NOMO-1 (cell line): ENCODE data around the gene LMOD2.

Experiments used
- DNase-seq, 2 experiments: peaks; one replicate each; lab custom pipeline; 2025; ENCODE audit not compliant: unreplicated experiment in 2 of 2; lab: John Stamatoyannopoulos, UW

The LMOD2 gene

DNA sequence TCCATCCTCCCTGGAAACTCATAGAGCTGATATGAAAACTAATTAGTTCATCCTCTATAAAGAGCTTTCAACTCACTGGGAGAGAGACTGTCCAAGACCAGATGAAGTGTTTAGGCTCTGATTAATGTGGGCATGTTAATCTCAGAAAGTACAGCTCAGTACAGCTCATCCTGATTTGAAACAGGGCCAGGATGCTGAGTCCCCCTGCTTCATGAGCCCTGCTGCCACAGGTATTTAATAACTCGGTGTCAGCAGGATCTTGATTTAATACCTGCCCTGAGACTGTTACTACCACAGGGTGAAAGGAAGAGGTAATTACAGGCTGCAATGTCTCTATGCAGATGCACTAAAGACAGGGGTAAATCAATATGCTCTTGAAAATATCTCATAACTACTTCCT lies 10.8 kb downstream of the LMOD2 start:
- no peak for DNase-seq

DNA sequence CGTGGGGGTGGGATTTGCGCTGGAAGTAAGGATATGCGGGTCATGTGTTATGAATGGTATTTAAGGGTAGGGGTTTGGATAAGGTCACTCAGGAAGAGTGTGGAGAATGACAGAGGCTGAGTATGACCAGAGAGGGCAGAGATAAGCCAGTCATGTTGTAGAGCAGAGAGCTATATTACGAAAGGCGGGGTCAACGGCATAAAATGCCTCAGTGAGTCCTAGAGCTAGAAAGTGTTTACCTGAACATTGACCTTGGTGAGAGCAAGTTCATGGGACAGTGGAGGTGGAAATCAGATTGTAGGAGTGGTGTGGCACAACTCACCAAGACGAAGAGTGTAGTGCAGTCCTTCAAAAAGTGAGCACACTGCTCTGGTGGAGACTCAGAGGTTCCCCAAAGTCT lies 13.8 kb downstream of the LMOD2 start:
- DNase-seq = no peak

DNA sequence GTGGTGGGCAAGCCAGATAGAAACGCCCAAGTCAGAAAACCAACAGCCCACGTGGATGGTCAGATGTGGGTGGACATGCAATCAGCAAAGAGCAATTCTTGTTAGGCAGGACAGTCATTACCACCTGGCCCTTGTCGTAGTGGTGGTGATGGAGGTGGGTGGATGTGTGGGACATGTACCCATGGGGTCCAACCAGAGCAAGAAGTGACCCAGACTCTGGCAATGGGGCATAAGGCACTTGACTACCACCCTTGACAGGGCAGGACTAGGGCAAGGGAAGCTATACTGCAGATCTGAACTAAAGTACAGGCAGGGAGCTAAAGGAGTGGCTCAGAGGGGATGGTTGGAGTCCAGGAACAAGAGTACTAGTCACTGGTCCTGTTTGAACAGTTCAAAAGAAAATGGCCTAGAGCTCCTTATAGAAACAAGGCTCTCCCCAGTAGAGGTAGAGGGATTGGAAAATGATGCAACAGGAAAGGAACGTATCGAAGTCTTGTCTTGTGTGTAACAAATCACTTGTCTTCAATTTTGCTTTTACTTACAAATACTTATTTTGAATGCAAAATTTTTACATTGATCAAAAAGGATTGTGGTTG lies 17.6 kb downstream of the LMOD2 start:
- DNase-seq = no peak

GRCh38 chr7:123673752-123674398 lies 18.2 kb downstream of the LMOD2 start:
- DNase-seq = no peak

DNA sequence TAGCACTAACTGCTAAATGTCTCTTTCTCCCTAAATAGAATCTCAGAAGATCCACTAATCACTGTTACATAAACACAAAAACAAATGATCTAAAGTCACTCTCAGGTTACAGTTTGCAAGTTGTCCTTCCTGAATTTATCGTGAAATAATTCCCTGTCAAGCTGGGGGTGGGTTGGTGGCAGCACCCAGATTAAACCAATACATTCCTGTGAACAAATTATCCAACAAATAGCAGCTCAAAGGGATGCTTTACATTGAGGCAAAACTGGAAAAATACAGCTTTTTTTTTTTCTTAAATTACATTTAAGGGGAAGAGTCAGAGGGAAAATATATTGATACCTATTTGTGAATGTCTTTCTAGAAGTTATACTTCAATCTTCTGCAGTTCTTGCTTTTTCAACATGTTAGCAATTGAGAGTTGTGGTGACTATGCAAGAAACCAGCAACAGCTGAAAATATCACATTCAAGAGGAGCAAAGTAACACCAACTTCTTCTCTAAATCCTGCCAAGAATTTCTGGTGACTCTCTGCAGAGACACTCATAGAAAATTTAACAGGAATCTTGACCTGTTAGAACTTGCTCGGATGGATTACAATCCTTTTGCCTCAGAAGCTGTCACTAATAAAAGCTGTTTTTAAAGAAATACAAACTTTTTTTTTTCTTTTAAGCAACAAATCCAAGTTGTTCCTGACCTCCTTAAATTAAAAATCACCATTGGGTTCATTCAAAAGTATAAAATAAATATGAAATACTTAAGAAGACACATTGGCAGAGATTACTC lies 18.9 kb downstream of the LMOD2 start:
- DNase-seq = no peak

GRCh38 chr7:123675181-123675473 lies 19.5 kb downstream of the LMOD2 start:
- DNase-seq = no peak

- no peak for DNase-seq
Measured at GRCh38 chr7:123677061-123677715, 21.5 kb downstream of the LMOD2 start.

GRCh38 chr7:123679614-123680013 lies 23.9 kb downstream of the LMOD2 start:
- no peak for DNase-seq

DNA sequence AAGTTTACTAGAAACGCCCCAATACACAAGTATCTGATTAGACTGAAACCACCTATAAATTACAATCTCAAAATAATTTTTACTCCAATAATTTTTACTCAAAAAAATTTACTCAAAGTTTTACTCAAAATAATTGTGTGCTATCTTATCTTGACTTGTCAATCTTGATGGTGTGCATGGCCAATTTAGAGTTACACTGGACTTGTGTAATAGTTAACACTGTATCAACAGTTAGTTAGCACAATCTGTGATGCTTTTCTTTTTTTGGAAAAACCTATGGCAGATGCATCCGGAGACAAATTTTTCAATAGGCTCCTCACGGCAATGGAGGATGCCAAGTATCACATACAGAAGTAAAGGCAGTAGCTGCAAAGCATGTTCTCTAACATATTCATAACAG lies 24.9 kb downstream of the LMOD2 start:
- no peak for DNase-seq

GRCh38 chr7:123681561-123681960 lies 25.9 kb downstream of the LMOD2 start:
- DNase-seq = no peak

DNA sequence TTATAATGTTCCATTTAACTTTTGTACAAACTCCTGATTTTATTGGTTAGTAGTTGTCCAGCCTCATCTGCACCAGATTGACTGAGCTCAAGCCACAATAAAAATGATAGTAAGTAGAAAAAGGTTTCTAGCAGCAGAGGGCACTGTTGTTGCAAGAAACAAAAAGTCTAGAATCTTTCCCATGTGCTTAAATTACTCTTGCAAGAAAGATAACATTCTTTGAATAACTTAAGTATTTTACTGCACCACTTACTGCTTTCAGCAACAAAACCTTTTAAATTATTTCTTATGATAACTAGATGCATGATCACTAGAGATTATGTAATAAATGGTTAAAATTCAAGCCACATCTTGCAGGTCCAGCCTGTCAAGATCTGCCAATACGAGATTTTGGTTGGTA lies 27.0 kb downstream of the LMOD2 start:
- DNase-seq = no peak

- no peak for DNase-seq
Measured at GRCh38 chr7:123687161-123687560, 31.5 kb downstream of the LMOD2 start.

- no peak for DNase-seq
Measured at GRCh38 chr7:123687727-123688126, 32.1 kb downstream of the LMOD2 start.

- DNase-seq = no peak
Measured at GRCh38 chr7:123689250-123689649, 33.6 kb downstream of the LMOD2 start.

DNA sequence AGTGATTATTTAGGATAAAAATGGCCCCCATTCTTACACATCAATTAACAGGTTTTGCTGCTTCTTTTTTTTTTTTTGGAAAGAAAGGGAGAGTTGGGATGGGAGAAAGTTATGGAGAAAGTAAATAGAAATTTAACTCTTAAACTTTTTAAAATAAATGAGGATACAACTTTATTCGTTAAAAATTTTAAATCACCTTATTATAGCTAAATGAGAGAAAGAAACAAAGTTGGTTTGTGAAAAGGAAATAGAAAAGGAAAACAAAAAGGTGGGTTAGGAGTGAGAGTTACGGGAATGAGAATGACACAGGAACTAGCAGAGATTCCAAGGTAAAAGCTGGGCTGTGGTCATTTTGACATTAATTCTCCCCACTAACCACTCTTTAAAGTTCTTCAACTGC lies 34.9 kb downstream of the LMOD2 start:
- no peak for DNase-seq

DNA sequence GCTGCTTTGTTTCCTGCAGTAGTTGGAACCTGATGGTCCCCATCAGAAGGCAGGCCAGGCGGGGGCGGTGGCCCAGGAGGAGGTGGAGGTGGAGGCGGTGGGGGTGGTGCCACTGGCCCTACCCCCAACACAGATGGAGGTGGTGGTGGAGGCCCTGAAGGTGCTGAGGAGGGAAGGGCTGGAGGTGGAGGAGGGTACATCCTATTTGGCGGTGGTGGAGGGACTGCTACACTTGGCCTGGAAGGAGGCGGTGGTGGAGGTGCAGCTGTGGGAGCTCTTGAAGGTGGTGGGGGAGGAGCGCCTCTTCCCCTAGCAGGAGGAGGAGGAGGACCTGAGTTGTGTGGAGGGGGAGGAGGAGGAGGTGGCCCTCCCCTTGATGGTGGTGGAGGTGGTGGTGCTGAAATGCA lies 36.8 kb downstream of the LMOD2 start:
- no peak for DNase-seq

DNA sequence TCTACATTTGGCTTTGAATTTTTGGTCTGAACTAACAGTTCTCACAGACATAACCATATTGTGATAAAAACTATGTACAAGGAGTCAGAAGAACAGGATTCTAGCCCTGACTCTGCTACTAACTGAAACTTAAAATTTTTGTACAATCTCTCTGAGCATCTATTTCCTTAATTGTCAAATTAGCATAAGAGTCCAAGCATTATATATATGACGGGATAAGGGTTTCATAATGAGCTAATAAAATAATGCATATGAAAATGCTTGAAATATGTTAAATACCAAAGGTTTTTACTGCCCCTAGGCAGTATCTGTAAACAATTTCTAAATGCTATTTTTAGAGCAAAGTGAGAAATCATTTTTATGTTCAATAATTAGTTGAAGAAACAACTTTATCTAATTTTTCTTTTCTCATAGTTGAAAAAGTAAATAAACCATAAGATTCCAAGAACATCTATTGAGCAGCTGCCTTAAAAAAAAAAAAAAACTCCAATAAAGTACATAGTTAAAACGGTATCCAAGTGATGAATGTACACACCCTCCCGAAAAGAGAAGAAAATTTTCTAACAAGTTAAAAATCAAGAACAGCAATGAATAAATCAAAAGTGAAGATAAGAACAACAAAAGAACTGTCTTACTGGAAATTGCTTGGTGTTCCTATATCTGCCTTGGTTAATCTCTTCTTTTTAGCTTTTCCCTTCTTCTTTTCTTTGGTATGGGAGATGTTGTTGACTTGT lies 40.4 kb downstream of the LMOD2 start:
- no peak for DNase-seq

- no peak for DNase-seq
Measured at GRCh38 chr7:123705211-123705901, 49.7 kb downstream of the LMOD2 start.

GRCh38 chr7:123709525-123709924 lies 53.9 kb downstream of the LMOD2 start:
- no peak for DNase-seq

DNA sequence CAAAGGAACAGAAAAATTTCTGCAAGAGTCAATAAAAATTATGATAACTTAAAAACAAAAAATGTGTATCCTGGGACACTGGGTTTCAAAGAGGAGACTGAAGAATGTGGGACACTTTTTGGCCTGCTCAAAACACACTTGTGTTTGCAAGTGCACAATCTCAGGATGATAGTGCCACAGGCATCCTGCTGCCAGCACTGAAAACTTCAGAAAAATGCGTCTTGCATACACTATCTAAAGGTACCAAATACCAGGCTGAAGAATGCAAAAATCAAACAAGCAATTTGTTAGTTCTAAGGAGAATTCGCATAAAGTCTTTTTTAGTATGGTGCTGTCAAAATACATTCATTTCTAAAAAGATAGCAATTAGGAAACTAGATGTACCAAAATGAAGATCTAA lies 55.0 kb downstream of the LMOD2 start:
- DNase-seq = no peak
